ENCODE data around the gene PBX1.

PBX1 gene

GRCh38 chr1:164794356-164794755, 235.4 kb downstream of the PBX1 start:
- no peak overlapping the region for H3K4me3 ChIP-seq (ENCODE audit: control insufficient read depth, low read depth, low read length)
- peak; percentile 91 for DNase-seq (ENCODE audit: low read depth)
- no peak for TF ChIP-seq CTCF (IDR thresholded peaks at IDR 0.05; ENCODE audit: control insufficient read depth, insufficient read depth, low read depth, low read length, missing control alignments)

GRCh38 chr1:164796916-164797315, 237.9 kb downstream of the PBX1 start:
- TF ChIP-seq CTCF (IDR thresholded peaks at IDR 0.05; ENCODE audit: control insufficient read depth, insufficient read depth, low read depth, low read length, missing control alignments) = no peak
- no peak for DNase-seq (ENCODE audit: low read depth)
- H3K4me3 ChIP-seq (ENCODE audit: control insufficient read depth, low read depth, low read length) = no peak overlapping the region

GRCh38 chr1:164801246-164801731, 242.3 kb downstream of the PBX1 start:
- H3K4me3 ChIP-seq (ENCODE audit: control insufficient read depth, low read depth, low read length) = no peak overlapping the region
- TF ChIP-seq CTCF (IDR thresholded peaks at IDR 0.05; ENCODE audit: control insufficient read depth, insufficient read depth, low read depth, low read length, missing control alignments) = no peak
- no peak for DNase-seq (ENCODE audit: low read depth)

- no peak for DNase-seq (ENCODE audit: low read depth)
- no peak for TF ChIP-seq CTCF (IDR thresholded peaks at IDR 0.05; ENCODE audit: control insufficient read depth, insufficient read depth, low read depth, low read length, missing control alignments)
- H3K4me3 ChIP-seq (ENCODE audit: control insufficient read depth, low read depth, low read length) = no peak overlapping the region
Measured at GRCh38 chr1:164801791-164802502, 243.0 kb downstream of the PBX1 start.

GRCh38 chr1:164802529-164803282, 243.7 kb downstream of the PBX1 start:
- DNase-seq (ENCODE audit: low read depth) = no peak
- no peak for TF ChIP-seq CTCF (IDR thresholded peaks at IDR 0.05; ENCODE audit: control insufficient read depth, insufficient read depth, low read depth, low read length, missing control alignments)

GRCh38 chr1:164803366-164803765, 244.4 kb downstream of the PBX1 start:
- no peak overlapping the region for H3K4me3 ChIP-seq (ENCODE audit: control insufficient read depth, low read depth, low read length)
- TF ChIP-seq CTCF (IDR thresholded peaks at IDR 0.05; ENCODE audit: control insufficient read depth, insufficient read depth, low read depth, low read length, missing control alignments) = no peak
- DNase-seq (ENCODE audit: low read depth) = no peak

More at GRCh38 chr1:164802529-164803282, 243.7 kb downstream of the PBX1 start:
- no peak overlapping the region for H3K4me3 ChIP-seq (ENCODE audit: control insufficient read depth, low read depth, low read length)
